NCI-H2029 treated with DMSO at 0.1 percent for 48 hours (cell line): ENCODE data around the gene HAUS8.

Experiments
- DNase-seq: peaks from one replicate; lab custom pipeline; 2025; lab: John Stamatoyannopoulos, UW

The HAUS8 gene

DNA sequence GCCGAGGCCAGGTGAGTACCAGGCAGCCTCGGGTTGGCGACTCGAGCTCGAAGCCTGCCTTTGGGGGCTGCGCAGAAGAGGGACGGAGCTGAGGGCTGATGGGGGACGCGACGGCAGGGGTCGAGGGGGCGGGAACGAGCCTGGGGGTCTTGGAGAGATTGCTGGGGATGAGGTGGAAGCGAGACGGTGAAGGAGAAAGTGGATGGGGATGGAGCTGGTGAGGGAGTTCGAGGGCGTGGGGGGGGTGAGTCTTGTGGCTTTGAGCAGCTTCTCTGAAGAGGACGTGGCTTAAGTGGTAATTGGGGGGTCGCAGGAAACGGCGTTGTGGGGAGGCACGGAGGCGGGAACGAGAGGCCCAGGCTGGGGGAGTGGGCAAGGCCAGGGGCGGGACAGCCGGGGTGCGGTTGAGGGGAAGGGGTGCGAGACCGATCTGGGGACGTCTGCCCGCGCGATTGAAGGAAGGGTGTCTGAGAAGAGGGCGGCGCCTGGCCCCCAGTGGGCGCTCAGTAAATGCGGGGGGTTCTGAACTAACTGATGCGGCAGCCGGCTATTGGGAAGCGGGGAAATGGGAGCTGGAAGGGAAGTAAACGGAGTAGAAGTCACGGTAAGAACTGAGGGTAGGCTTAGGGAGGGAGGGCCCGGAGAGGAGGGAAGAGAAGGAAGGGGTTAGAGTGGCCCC lies 751 bp upstream of the HAUS8 start:
- no peak for DNase-seq

DNA sequence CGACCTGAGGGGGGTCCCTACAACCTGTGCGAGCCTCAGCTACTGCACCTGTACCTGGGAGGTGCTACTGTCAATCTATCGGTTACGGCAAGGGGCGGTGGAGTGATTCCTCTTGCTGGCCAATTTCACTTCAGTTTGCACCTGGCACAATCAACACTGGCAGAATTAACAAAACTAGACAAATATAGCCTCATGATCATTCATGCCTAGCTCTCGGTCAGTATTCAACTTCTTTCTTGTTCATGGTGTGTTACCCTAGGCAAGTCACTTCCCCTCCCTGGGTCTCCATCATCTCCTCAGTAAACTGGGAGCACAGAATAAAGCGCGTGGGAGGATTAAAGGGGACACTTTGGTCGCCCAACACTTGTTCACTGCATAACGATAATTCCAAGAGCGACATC lies 618 bp downstream of the HAUS8 start:
- DNase-seq = peak; percentile 51

DNA sequence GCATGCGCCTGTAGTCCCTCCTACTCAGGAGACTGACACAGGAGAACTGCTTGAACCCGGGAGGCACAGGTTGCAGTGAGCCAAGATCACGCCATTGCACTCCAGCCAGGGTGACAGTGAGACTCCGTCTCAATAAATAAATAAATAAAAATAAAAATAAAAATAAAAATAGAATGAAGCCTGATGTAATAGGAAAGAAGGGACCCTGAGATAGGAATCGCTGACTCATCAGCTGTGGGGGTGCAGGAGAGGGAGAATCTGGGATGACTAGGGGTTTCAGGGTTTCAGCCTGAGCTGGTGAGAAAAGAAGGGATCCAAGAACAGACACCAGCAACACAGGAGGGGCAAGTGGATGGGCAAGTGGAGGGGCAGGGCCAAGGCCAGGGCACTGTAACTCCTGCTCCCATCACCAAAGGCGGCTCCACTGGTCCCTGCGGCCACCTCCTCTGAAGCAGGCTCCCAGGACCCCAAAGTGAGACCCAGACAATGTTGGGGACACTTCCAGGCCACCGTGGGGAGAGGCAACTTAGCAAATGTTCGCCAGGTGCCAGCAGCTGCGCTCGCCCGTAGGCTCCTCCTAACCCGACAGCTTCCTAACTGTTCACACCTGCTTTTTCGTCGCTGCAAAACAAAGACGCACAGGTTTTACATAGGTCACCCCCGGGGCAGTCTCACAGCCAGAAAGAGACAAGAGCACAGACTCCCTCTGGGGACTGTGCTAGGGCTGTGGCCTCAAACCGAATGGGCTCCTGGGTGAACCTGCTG lies 1.2 kb downstream of the HAUS8 start:
- DNase-seq = no peak

DNA sequence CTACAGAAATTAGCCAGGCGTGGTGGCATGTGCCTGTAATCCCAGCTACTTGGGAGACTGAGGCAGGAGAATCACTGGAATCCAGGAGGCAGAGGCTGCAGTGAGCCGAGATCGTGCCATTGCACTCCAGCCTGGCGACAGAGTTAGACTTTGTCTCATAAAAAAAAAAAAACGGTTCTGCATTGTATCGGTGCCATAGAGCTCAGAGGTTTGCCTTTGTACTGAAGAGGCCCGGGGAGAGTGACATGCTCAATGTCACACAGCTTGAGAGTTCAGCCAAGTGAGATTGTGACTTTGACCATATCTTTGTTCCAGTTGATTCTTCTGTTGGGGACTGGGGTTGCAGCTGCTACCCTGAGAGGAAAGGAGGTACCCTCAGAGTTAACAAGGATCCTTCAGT lies 4.3 kb downstream of the HAUS8 start:
- no peak for DNase-seq

DNA sequence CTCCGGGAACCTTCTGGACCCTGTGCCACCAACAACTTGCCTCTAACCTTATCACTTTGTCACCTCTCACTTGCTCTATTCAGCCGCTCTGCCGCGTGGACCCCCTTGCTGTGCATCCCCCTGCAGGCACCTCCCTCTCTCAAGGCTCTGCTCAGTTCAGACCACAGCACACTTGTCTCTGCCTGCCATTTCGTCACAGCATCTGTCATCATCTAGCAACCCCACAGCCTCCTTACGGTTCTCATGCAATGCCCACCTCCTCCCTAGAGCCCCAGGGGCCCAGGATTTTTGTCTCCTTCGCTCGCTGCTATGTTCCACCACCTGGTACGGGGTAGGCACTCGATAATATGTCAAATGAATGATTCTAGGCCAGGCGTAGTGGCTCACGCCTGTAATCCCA lies 4.8 kb downstream of the HAUS8 start:
- DNase-seq = no peak

DNA sequence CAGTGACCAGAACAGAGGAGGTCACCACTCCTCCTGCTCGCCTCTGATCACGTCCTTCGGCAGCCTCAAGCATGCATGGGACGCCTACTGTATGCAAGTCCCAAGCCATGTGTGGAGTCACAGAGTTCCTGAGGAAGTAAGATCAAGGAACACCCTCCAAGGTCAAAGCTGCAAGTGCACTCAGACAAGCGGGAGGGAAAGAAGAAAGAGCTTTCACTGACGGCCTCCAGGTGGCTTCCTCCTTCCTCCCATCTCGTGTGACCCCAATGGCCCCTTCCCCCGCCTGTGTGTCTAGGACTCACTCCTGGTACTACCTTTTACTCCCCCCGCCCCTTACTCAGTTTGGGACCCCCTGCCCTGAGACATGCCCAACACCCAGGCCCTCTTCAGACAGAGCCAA lies 6.1 kb downstream of the HAUS8 start:
- DNase-seq = no peak

DNA sequence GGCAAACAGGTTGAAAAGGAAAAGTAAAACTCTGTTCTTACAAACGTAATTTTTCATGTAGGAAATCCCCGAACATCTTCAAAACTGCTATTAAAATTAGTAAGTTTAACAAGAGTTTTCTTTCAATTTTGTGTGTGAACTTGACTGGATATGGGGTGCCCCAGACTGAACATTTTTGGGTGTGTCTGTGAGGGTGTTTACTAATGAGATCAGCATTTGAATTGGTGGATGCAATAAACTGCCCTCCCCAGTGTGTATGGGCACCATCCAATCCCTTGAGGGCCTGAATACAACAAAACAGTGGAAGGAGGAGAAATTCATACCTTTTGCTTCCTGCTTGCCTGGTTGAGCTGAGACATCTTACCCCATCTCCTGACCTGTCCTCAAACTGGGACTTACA lies 11.8 kb downstream of the HAUS8 start:
- DNase-seq = no peak

DNA sequence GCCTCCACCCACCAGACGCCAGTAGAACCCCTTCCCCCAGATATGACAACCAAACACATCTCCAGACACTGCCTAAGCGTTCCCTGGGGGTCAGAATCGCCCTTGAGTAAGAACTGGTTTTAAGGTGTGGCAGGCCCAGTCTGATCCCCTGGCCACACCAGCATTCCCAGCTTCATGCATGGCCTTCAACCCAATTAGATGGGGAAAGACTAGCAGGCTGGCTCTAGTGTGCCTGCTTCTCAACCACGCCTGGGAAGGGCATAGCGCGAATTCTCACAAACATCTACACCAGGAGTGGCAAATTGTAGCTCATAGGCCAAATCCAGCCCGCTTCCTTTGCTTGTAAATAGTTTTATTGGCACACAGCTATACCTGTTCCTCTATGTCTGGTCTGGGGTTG lies 13.6 kb downstream of the HAUS8 start:
- DNase-seq = no peak

DNA sequence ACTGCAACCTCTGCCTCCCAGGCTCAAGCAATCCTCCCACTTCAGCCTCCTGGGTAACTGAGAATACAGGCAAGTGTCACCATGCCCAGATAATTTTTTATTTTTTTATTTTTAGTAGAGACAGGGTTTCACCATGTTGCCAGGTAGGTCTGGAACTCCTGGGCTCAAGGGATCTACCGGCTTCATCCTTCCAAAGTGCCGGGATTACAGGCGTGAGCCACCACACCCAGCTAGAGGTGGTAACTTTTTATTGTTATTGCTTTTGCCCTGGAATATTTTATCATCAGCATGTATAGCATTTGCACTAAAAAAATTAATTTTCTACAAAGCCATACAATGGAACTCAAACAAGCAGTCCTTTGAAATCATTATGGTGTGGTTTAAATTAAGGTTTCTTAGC lies 14.0 kb downstream of the HAUS8 start:
- no peak for DNase-seq

DNA sequence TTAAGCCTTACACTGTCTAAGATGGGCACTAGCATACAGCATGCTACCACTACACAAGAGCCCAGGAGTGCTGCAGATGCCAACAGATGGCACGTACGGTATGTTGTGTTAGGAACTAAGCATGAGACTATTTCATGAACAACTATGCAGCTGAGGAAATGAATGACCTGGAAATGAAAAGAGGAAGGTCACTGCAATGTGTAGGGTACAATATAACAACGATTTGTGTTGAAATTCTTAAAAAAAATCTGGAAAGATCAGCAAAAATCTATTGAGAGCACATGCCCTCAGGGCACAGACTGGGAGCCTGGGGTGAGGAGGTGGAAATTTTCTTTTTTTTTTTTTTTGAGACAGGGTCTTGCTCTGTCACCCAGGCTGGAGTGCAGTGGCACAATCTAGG lies 14.4 kb downstream of the HAUS8 start:
- DNase-seq = no peak

DNA sequence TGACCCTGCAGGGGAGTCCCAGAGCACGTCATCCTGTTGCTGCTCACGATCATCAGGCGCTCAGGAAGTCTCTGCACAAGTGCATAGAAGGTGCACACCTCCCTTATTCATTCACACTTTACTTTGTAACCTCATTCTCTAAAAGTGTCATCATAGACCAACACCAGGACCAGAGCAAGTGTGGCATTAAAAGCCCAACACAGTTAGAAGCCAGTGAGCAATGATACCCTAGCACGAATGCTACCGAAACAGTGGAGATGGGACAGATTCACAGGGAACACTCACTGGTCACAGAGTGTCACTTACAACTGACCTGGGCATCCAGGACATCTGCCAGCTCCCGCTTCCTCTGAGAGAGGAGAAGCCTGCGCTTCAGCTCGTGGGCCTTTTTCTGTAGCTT lies 17.0 kb downstream of the HAUS8 start:
- DNase-seq = no peak

DNA sequence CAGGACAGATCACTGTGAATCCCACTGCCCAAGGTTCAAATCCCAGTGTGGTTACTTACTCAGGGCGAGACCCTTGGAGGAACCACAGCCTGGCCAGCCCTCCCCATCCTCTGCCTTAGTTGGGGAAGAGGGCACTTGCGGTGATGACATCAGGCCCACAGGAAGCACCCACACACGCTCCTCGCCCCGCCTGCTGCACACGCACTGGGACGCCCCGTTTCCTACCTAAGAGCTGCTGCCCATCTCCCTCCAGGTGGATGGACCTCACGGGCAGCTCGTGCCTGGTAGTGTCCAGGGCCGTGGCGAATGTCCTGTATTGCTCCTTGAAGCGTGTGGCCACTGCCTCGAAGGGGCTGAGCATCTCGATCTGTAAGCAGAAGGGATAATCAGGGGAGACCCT lies 19.6 kb downstream of the HAUS8 start:
- DNase-seq = no peak

DNA sequence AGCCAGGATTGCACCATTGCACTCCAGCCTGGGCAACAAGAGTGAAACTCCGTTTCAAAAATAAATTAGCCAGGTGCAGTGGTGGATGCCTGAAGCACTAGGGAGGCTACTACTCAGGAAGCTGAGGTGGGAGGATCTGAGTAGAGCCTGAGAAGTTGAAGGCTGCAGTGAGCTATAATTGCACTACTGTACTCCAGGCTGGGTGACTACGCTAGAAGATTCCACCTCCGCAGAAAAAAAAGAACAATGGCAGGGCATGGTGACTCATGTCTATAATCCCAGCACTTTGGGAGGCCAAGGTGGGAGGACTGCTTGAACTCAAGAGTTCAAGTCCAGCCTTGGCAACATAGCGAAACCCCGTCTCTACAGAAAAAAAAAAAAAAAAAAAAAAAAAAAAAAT lies 20.5 kb downstream of the HAUS8 start:
- DNase-seq = no peak

DNA sequence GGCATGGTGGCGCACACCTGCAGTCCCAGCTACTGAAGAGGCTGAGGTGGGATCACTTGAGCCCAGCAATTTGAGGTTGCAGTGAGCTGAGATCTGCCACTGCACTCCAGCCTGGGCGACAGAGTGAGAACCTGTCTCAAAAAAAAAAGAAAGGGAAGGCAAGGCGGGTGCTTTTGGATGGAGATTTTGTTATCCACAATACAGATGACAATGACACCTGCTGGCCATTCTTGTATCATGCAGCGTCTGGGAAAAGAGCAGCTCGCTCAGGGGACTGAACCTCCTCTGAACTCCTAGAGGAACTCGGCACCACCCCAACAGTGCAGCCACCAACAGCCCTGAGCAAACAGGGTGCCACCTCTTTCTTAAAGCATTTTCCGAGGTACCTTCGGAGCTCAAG lies 22.8 kb downstream of the HAUS8 start:
- DNase-seq = no peak

DNA sequence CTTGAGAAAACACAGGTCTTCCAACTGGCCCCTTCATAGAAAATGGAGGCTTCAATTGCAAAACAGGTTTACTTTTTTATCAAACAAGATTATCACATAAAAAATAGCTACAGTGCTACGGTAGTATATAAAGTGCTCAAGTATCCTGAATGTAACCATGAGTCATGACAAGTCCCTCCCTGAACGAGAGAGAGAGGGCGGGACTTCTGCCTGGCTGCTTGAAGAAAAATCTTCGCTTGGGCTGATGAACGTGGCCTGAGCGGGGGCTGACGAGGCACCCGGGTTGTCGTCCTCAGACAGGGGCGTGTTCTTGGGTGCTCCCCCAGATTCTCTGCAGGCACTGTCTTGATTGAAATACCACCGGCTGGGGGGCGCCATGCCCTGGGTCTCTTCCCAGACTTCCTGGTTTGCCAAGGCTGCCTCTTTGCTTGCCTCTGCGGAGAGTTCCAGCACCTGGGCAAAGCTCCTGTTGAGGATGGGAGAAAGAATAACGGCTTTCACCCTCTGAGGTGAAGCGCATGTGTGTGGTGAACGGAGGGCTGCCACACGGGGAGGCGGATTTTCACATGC lies 25.5 kb downstream of the HAUS8 start:
- no peak for DNase-seq

DNA sequence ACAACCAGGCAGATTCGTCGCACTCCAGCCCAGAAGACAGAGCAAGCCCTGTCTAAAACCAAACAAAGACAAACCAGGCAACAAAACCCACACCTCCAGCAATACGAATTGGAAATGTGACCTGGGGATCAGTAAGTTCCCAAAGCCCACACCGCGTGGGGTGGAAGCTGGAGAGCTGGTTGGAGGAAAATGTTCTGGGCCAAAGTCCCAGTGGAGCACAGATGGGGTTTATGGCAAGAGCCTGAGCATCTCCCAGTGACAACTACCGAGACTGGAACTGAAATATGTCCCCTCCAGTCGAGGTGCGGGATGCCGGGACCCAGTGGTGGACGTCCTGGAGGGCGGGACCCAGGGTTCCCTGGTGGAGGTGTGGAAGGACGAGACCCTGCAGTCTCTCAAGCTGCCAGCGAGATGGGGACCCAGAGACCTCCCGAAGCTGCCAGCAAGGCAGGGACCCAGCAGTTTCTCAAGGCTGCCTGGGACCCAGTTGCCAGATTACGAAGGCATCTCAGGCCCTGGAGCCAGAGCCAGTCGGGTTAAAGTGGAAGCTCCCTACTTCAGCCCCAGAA lies 26.3 kb downstream of the HAUS8 start:
- no peak for DNase-seq

DNA sequence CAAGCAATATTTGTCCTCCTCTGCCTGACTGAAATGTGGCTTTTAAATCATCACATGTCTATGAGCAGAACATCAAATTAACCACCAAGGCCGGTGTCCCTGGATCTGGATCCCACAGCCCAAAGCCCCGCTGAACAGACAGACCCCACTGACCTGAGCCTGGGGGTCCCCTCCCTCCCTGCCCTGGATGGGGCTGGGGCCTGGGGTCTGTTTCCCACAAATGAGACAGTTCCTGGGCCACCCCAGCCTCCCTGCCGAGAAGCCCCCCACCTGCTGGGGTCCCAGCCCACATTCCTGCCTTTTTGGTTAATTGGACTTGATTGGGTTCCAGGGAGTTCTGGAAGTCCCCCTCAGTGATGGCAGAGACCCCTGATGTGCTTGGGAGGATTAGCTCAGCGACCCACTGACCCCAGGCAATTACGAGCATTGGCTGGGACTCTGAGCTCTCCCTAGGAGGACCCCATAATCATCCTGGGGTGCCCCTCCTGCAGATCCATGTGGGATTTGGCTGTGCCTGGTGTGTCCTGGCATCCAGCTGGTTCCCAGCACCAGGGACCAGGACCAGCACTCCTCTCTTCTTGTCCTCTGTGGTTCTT lies 29.2 kb downstream of the HAUS8 start:
- no peak for DNase-seq

DNA sequence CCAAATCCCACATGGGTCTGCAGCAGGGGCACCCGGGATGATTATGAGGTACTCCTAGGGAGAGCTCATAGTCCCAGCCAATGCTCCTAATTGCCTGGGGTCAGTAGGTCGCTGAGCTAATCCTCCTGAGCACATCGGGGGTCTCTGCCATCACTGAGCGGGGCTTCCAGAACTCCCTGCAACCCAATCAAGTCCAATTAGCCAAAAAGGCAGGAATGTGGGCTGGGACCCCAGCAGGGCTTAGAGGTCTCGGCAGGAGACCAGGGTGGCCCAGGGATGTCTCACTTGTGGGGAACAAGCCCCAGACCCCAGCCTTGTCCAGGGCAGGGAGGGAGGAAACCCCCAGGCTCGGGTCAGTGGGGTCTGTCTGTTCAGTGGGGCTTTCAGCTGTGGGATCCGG lies 31.5 kb downstream of the HAUS8 start:
- no peak for DNase-seq

DNA sequence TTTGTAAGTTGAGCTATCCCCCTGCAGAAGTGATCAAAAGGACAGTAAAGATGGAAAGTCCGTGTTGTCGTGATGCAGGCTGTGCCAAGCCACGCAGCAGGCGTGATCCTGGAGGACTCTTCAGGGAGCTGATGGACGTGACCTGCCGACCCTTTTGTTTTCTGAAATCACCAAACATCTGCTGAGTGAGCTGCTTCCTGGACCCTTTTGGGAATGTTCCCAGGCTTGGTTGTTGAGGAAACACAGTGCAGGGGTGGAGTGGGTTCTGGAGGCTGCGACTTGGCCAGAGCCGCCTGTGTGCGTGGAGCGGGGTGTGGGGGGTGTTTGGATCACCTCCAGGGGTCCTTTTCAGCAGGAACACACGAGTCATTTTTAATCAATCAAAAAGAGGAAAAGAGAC lies 33.3 kb downstream of the HAUS8 start:
- peak; percentile 26 for DNase-seq

DNA sequence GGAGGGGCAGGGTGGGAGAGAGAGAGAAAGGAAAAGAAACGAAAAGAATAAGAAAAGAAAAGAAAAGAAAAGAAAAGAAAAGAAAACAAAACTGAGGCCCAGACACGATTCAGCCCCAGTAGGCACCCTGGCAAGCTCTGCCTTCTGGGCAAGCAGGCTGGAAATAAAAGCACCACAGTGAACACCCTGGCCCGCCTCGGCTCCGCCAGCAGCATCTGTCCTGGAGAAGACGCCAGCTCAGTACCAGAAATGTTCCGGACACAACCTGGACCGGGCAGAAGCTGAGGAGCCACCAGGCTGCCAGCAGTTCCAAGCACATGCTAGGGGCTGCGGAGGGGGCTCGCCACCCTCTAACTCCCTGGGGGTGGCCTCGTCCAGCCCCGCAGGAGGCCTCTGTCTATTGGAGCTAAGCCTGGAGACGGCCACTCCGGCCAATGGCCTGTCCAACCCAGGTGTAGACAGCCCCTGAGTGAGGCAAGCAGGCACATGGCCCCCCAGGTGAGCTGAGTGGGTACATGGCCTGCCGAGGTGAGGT lies 37.2 kb downstream of the HAUS8 start:
- no peak for DNase-seq

DNA sequence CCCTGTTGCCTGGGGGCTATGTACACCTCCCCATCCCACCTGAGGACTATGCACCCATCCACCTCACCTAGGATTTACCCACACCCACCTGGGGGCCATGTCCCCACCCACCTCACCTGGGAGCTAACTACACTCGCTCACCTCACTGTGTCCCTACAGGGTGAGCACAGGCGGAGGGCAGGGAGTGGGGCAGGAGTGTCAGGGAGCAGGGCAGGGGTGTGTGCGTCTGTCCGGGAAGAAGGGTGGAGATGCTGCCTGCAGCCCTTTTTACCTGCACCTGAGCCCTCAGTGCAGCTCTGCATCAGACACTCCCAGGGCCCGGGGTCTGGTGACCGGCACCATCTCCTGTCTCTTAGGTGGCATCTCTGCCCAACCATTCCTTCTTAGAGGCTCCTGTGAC lies 38.1 kb downstream of the HAUS8 start:
- DNase-seq = no peak

DNA sequence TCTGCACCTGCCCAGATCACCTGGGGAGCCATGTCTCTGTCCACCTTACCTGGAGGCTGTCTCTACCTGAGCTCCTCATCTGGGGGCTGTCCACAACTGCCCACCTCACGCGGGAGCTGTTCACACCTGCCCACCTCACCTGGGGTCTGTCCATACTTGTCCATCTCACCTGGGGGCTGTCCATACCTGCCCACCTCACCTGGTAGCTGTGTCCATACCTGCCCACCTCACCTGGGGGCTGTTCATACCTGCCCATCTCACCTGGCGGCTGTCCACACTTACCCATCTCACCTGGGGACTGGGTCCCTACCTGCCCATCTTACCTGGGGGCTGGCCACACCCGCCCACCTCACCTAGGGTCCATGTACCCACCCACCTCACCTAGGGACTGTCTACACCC lies 38.6 kb downstream of the HAUS8 start:
- DNase-seq = no peak
